IMR-90 (cell line): ENCODE results near the gene SMC1B. TPM values are rescaled to one million over a fixed set of nuclear protein-coding genes. Genes with fewer than 3 reads are reported as not detected.

ENCODE experiments used
- ATAC-seq: fragments of 200-7000 bp; cut with Tn5 transposase; 2 replicates; pipeline ENCODE4 v1.9.1; 2020; ENCODE audit warnings: low read depth, mild to moderate bottlenecking, moderate library complexity
- BruUV-seq: library from RNA; stranded (reverse); fragments of 400-500 nt; replicated peaks from 2 replicates; lab custom pipeline; 2021; lab: Mats Ljungman, UMichigan
- CTCF ChIA-PET: fragments of 300-600 bp; formaldehyde crosslinking; extraction: SDS; loops from one replicate; lab custom pipeline; 2021; ENCODE audit warnings: antibody characterized with exemption; lab: Yijun Ruan, JAX
- POLR2A ChIA-PET: fragments of 300-600 bp; sonication (Branson Sonifier 250); formaldehyde crosslinking; loops from one replicate; lab custom pipeline; 2022; ENCODE audit warnings: antibody characterized with exemption; ENCODE audit not compliant: unreplicated experiment; lab: Charles Lee
- DNase-seq: peaks from one replicate; pipeline ENCODE4 v3.0.0; 2013
- H2AFZ ChIP-seq: replicated peaks from 2 replicates; pipeline ENCODE3; 2013; ENCODE audit warnings: low read length, mild to moderate bottlenecking; ENCODE audit not compliant: poor library complexity
- H2AK5ac ChIP-seq: 2 replicates; pipeline ENCODE4 v1.6.1; 2013; ENCODE audit warnings: low read depth, low read length, inconsistent platforms
- H2AK9ac ChIP-seq: replicated peaks from 2 replicates; pipeline ENCODE3; 2013; ENCODE audit warnings: mild to moderate bottlenecking, low read depth, low read length, moderate library complexity; ENCODE audit not compliant: poor library complexity
- H2BK120ac ChIP-seq: 2 replicates; pipeline ENCODE4 v1.6.1; 2013; ENCODE audit warnings: low read depth, low read length, inconsistent platforms
- H2BK15ac ChIP-seq: 3 replicates; pipeline ENCODE4 v1.6.1; 2013; ENCODE audit warnings: low read depth, low read length, inconsistent platforms
- H2BK20ac ChIP-seq: 2 replicates; pipeline ENCODE4 v1.6.1; 2013; ENCODE audit warnings: low read depth, mild to moderate bottlenecking, inconsistent platforms, low read length, moderate library complexity
- H2BK5ac ChIP-seq: 2 replicates; pipeline ENCODE4 v1.6.1; 2013; ENCODE audit warnings: mild to moderate bottlenecking, low read depth, low read length, inconsistent platforms; ENCODE audit not compliant: poor library complexity, severe bottlenecking
- H3K14ac ChIP-seq: replicated peaks from 2 replicates; pipeline ENCODE4 v1.6.1; 2013; ENCODE audit warnings: low read depth, low read length, inconsistent platforms
- H3K18ac ChIP-seq: 2 replicates; pipeline ENCODE4 v1.6.1; 2013; ENCODE audit warnings: low read depth, low read length, control low read depth
- H3K23ac ChIP-seq: 2 replicates; pipeline ENCODE4 v1.6.1; 2013; ENCODE audit warnings: low read depth, low read length, inconsistent platforms
- H3K27ac ChIP-seq: 2 replicates; pipeline ENCODE4 v1.5.1; 2013; ENCODE audit warnings: mild to moderate bottlenecking, control low read depth, low read length; ENCODE audit not compliant: insufficient read depth
- H3K27me3 ChIP-seq: 2 replicates; pipeline ENCODE4 v1.6.1; 2013; ENCODE audit warnings: low read length; ENCODE audit not compliant: control insufficient read depth, insufficient read depth
- H3K36me3 ChIP-seq: 2 replicates; pipeline ENCODE4 v1.6.1; 2013; ENCODE audit warnings: low read length, mixed read lengths; ENCODE audit not compliant: control insufficient read depth, insufficient read depth
- H3K4ac ChIP-seq: 2 replicates; pipeline ENCODE4 v1.6.1; 2013; ENCODE audit warnings: low read depth, low read length, inconsistent platforms
- H3K4me1 ChIP-seq: 2 replicates; pipeline ENCODE4 v1.6.1; 2013; ENCODE audit warnings: low read length, mixed read lengths; ENCODE audit not compliant: control insufficient read depth, insufficient read depth
- H3K4me2 ChIP-seq: 2 replicates; pipeline ENCODE4 v1.6.1; 2013; ENCODE audit warnings: low read depth, mild to moderate bottlenecking, control low read depth, low read length, moderate library complexity
- H3K4me3 ChIP-seq: 2 replicates; pipeline ENCODE4 v1.5.1; 2013; ENCODE audit warnings: low read depth, mild to moderate bottlenecking, control low read depth, low read length, moderate library complexity; ENCODE audit not compliant: insufficient read depth
- H3K56ac ChIP-seq: 2 replicates; pipeline ENCODE4 v1.6.1; 2013; ENCODE audit warnings: low read length, inconsistent platforms; ENCODE audit not compliant: insufficient read depth; ENCODE audit errors: extremely low read depth
- H3K79me1 ChIP-seq, 2 experiments: 2 replicates each; pipeline ENCODE4 v1.6.1; 2013; ENCODE audit warnings: low read length in 2 of 2, inconsistent platforms in 1 of 2, low read depth in 1 of 2
- H3K9ac ChIP-seq: 2 replicates; pipeline ENCODE4 v1.6.1; 2013; ENCODE audit warnings: low read depth, low read length, control low read depth
- H3K9me1 ChIP-seq: 2 replicates; pipeline ENCODE4 v1.6.1; 2013; ENCODE audit warnings: low read length, inconsistent platforms; ENCODE audit not compliant: insufficient read depth
- H3K9me3 ChIP-seq: 2 replicates; pipeline ENCODE4 v1.6.1; 2013; ENCODE audit warnings: low read length; ENCODE audit not compliant: control insufficient read depth, insufficient read depth
- H4K20me1 ChIP-seq: 2 replicates; pipeline ENCODE4 v1.6.1; 2013; ENCODE audit warnings: low read length, inconsistent platforms; ENCODE audit not compliant: insufficient read depth
- H4K5ac ChIP-seq: 2 replicates; pipeline ENCODE4 v1.6.1; 2013; ENCODE audit warnings: mild to moderate bottlenecking, low read depth, low read length, control low read depth
- H4K8ac ChIP-seq, 2 experiments: 2 replicates each; pipeline ENCODE4 v1.6.1; 2013; ENCODE audit warnings: low read depth in 2 of 2, low read length in 2 of 2, control low read depth in 1 of 2, inconsistent platforms in 1 of 2
- H4K91ac ChIP-seq: 2 replicates; pipeline ENCODE4 v1.6.1; 2013; ENCODE audit warnings: low read depth, low read length, inconsistent platforms; ENCODE audit not compliant: insufficient read depth
- BHLHE40 ChIP-seq: fragments of 150-350 bp; IDR thresholded peaks from 2 replicates; pipeline ENCODE4 v1.6.1; 2016; ENCODE audit warnings: mild to moderate bottlenecking, low read depth, low read length
- CEBPB ChIP-seq: IDR thresholded peaks from 2 replicates; pipeline ENCODE4 v1.6.1; 2012; ENCODE audit warnings: low read depth, low read length, improper control_type of control experiment
- CHD1 ChIP-seq: IDR thresholded peaks from 2 replicates; pipeline ENCODE4 v1.6.1; 2012; ENCODE audit warnings: low read depth, low read length, improper control_type of control experiment
- CTCF ChIP-seq: conservative IDR thresholded peaks from 2 replicates; pipeline ENCODE4 v1.5.1; 2012; ENCODE audit warnings: mild to moderate bottlenecking, low read depth, low read length, improper control_type of control experiment
- ELK1 ChIP-seq: fragments of 150-350 bp; IDR thresholded peaks from 2 replicates; pipeline ENCODE4 v1.6.1; 2016; ENCODE audit warnings: low read depth, mild to moderate bottlenecking, low read length, moderate library complexity, borderline replicate concordance
- MAFK ChIP-seq: IDR thresholded peaks from 2 replicates; pipeline ENCODE4 v1.6.1; 2012; ENCODE audit warnings: low read depth, low read length, improper control_type of control experiment
- MAZ ChIP-seq: IDR thresholded peaks from 2 replicates; pipeline ENCODE4 v1.6.1; 2012; ENCODE audit warnings: low read depth, mild to moderate bottlenecking, low read length, improper control_type of control experiment, moderate library complexity, borderline replicate concordance
- RAD21 ChIP-seq: IDR thresholded peaks from 2 replicates; pipeline ENCODE4 v1.6.1; 2012; ENCODE audit warnings: low read length, improper control_type of control experiment
- RCOR1 ChIP-seq: IDR thresholded peaks from 2 replicates; pipeline ENCODE4 v1.6.1; 2012; ENCODE audit warnings: mild to moderate bottlenecking, low read length, improper control_type of control experiment; ENCODE audit not compliant: insufficient replicate concordance
- RFX5 ChIP-seq: IDR thresholded peaks from 2 replicates; pipeline ENCODE4 v1.8.0; 2012; ENCODE audit warnings: low read depth, mild to moderate bottlenecking, low read length, moderate library complexity
- SMC3 ChIP-seq: fragments of 150-350 bp; IDR thresholded peaks from 2 replicates; pipeline ENCODE4 v1.6.1; 2016; ENCODE audit warnings: low read depth, mild to moderate bottlenecking, antibody characterized with exemption, low read length, moderate library complexity
- whole genome bisulfite sequencing, 2 experiments: methylation state at CpG; one replicate each; pipeline versions ENCODE4 v1.1.5 to v1.1.7; 2013; ENCODE audit warnings: missing lambda C conversion rate in 2 of 2; ENCODE audit not compliant: insufficient read length in 1 of 2; ENCODE audit errors: extremely low coverage in 2 of 2; 5-methylcytosine and 5-hydroxymethylcytosine counted together
- dilution Hi-C: fragments of 300-500 bp; cut with HindIII; formaldehyde crosslinking; loops from one replicate; pipeline ENCODE4 v1.14.3; 2018; ENCODE audit warnings: low sequenced_read_pairs; ENCODE audit not compliant: unreplicated experiment
- in situ Hi-C: fragments of 300-500 bp; cut with MboI; formaldehyde crosslinking; loops from 3 replicates; pipeline ENCODE4 v1.14.3; 2019; ENCODE audit warnings: low sequenced_read_pairs, inconsistent platforms, mixed read lengths
- intact Hi-C: fragments of 100-400 bp; cut with micrococcal nuclease; formaldehyde crosslinking; loops from 2 replicates; pipeline ENCODE4 v1.10.0; 2022
- polyA plus RNA-seq, 3 experiments: library from polyadenylated mRNA; depleted of rRNA; stranded (reverse); fragments of >200 nt; gene quantifications; 2 replicates each; pipeline ENCODE4 v1.2.3, GENCODE V29; 2012; ENCODE audit warnings: low replicate concordance in 1 of 3
- total RNA-seq: library from RNA; depleted of rRNA; stranded (reverse); fragments of >200 nt; gene quantifications from 2 replicates; pipeline ENCODE4 v1.2.3, GENCODE V29; 2012
- TF ChIP-seq, protein P1 (sequence below): fragments of 150-350 bp; IDR thresholded peaks from 2 replicates; pipeline ENCODE4 v1.6.1; 2017; ENCODE audit warnings: mild to moderate bottlenecking, antibody characterized with exemption, low read length, low read depth

Gene SMC1B
- total and polyA plus RNA-seq, 2 of the 4 experiments (the other 2 are of a cell fraction) = not detected

GRCh38 chr22:45310977-45311531, 102.3 kb downstream of the SMC1B start:
- ChIA-PET POLR2A (no interaction called here), CTCF (no interaction called here)
- no peaks in the 10 kb centered on the region for H3K27me3 ChIP-seq
- WGBS, 2 experiments = 45% methylated on average over 12 of the region's 14 CpGs; no CpG with 5 or more reads in 1 of the 2 experiments
- no peak overlapping the region for H2BK15ac ChIP-seq
- no peak overlapping the region; the same call in 1 of the 2 replicates for H3K4ac ChIP-seq
- H3K79me1 ChIP-seq = peaks cover 16 to 54% of the 10 kb centered on the region in 2 experiments
- H2AK9ac ChIP-seq = peak overlapping the region; percentile 66
- H4K8ac ChIP-seq = no peak overlapping the region
- peak overlapping the region; percentile 78 for H3K4me3 ChIP-seq
- H3K9me3 ChIP-seq = no peaks in the 10 kb centered on the region
- H4K91ac ChIP-seq = no peak overlapping the region
- in situ Hi-C loops (no loop called here), dilution Hi-C loops (no loop called here), intact Hi-C loops (no loop called here)
- H4K20me1 ChIP-seq = peaks cover 19% of the 10 kb centered on the region; the same call in 1 of the 2 replicates
- H3K9ac ChIP-seq = peak overlapping the region; percentile 75
- H3K56ac ChIP-seq = no peak overlapping the region
- DNase-seq = no peak
- ATAC-seq = no peak
- no peaks in the 10 kb centered on the region; the same call in 1 of the 2 replicates for H3K36me3 ChIP-seq
- no peak overlapping the region for H2AK5ac ChIP-seq
- H4K5ac ChIP-seq = no peak overlapping the region
- H3K14ac ChIP-seq = no peak overlapping the region
- H2BK5ac ChIP-seq = no peak overlapping the region
- H3K4me2 ChIP-seq = peak overlapping the region; percentile 97
- H3K4me1 ChIP-seq = peaks cover 15% of the 10 kb centered on the region
- H3K27ac ChIP-seq = no peak overlapping the region
- 0 out of 2 replicates have a peak, but pooled peaks cover 10% of the 10 kb centered on the region for H3K9me1 ChIP-seq
- H2BK120ac ChIP-seq = no peak overlapping the region
- TF ChIP-seq MAFK = no peak
- TF ChIP-seq SMC3 = no peak
- TF ChIP-seq ELK1 = no peak
- TF ChIP-seq CTCF = no peak
- no peak for TF ChIP-seq RFX5
- TF ChIP-seq, protein P1, sequence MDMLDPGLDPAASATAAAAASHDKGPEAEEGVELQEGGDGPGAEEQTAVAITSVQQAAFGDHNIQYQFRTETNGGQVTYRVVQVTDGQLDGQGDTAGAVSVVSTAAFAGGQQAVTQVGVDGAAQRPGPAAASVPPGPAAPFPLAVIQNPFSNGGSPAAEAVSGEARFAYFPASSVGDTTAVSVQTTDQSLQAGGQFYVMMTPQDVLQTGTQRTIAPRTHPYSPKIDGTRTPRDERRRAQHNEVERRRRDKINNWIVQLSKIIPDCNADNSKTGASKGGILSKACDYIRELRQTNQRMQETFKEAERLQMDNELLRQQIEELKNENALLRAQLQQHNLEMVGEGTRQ = no peak
- no peak for TF ChIP-seq RCOR1
- no peak for TF ChIP-seq CEBPB
- no peak for TF ChIP-seq BHLHE40
- TF ChIP-seq RAD21 = no peak
- TF ChIP-seq MAZ = no peak
- TF ChIP-seq CHD1 = no peak
- no peak overlapping the region for H3K18ac ChIP-seq
- H2BK20ac ChIP-seq = no peak overlapping the region
- peak overlapping the region; percentile 46 for H3K23ac ChIP-seq
- no peak overlapping the region for H2AFZ ChIP-seq
- BruUV-seq = no TSS peak
